K562 (cell line): ENCODE results near the gene CEP57. TPM values are rescaled to one million over a fixed set of nuclear protein-coding genes. Genes with fewer than 3 reads are reported as not detected.

Experiments used
- BHLHE40 ChIP-seq: IDR thresholded peaks from 2 replicates; pipeline ENCODE4 v1.6.1; 2011; ENCODE audit warnings: low read length, improper control_type of control experiment
- CBFA2T3 ChIP-seq: fragments of 450-650 bp; IDR thresholded peaks from 2 replicates; pipeline ENCODE4 v1.6.1; 2017
- CREBBP ChIP-seq: IDR thresholded peaks from one replicate; pipeline ENCODE4 v1.6.1; 2012; ENCODE audit warnings: low read depth, mild to moderate bottlenecking, control low read depth, inconsistent platforms, low read length
- ERF ChIP-seq: fragments of 450-650 bp; formaldehyde crosslinking; IDR thresholded peaks from 2 replicates; pipeline ENCODE4 v1.4.0; 2020; ENCODE audit warnings: mild to moderate bottlenecking, mixed read lengths
- HNRNPK ChIP-seq: fragments of 200-400 bp; formaldehyde crosslinking; IDR thresholded peaks from one replicate; pipeline ENCODE4 v1.6.1; 2018; ENCODE audit warnings: mild to moderate bottlenecking, low read depth, low read length; ENCODE audit not compliant: poor library complexity, severe bottlenecking
- MAFK ChIP-seq: IDR thresholded peaks from 2 replicates; pipeline ENCODE4 v1.6.1; 2011; ENCODE audit warnings: low read length, improper control_type of control experiment
- NCOA4 ChIP-seq: fragments of 450-650 bp; IDR thresholded peaks from 2 replicates; pipeline ENCODE4 v1.6.1; 2018; ENCODE audit warnings: mild to moderate bottlenecking; ENCODE audit not compliant: partially characterized antibody
- NFIC ChIP-seq: fragments of 450-650 bp; IDR thresholded peaks from 2 replicates; pipeline ENCODE4 v1.6.1; 2017; ENCODE audit warnings: mild to moderate bottlenecking, inconsistent platforms
- PHB ChIP-seq: fragments of 250-450 bp; sonication (Bioruptor Pico); IDR thresholded peaks from 2 replicates; pipeline ENCODE4 v1.5.0; 2021
- PHF20 ChIP-seq: fragments of 450-650 bp; IDR thresholded peaks from 2 replicates; pipeline ENCODE4 v1.6.1; 2018; ENCODE audit not compliant: partially characterized antibody
- RERE ChIP-seq: sonication (generic); formaldehyde crosslinking; IDR thresholded peaks from 2 replicates; pipeline ENCODE4 v1.8.0; 2023; ENCODE audit warnings: missing genetic modification reagents, mild to moderate bottlenecking, borderline replicate concordance
- SLC30A9 ChIP-seq: fragments of 250-450 bp; sonication (Bioruptor Pico); IDR thresholded peaks from 2 replicates; pipeline ENCODE4 v1.8.0; 2022; ENCODE audit warnings: mild to moderate bottlenecking, moderate library complexity
- SMAD3 ChIP-seq: fragments of 450-650 bp; formaldehyde crosslinking; conservative IDR thresholded peaks from 2 replicates; pipeline ENCODE4 v1.4.0; 2020; ENCODE audit warnings: mild to moderate bottlenecking
- SREBF2 ChIP-seq: sonication (generic); formaldehyde crosslinking; IDR thresholded peaks from 2 replicates; pipeline ENCODE4 v1.4.0; 2020; ENCODE audit warnings: mild to moderate bottlenecking, missing genetic modification reagents
- ZNF224 ChIP-seq: sonication (generic); formaldehyde crosslinking; IDR thresholded peaks from 2 replicates; pipeline ENCODE4 v1.8.0; 2022; ENCODE audit warnings: mild to moderate bottlenecking, missing genetic modification reagents
- ZNF263 ChIP-seq: sonication (generic); formaldehyde crosslinking; IDR thresholded peaks from 2 replicates; pipeline ENCODE4 v1.8.0; 2022; ENCODE audit warnings: mild to moderate bottlenecking, missing genetic modification reagents, borderline replicate concordance
- ZNF384 ChIP-seq: IDR thresholded peaks from 2 replicates; pipeline ENCODE4 v1.6.1; 2012; ENCODE audit warnings: low read depth, low read length, improper control_type of control experiment
- ZNF436 ChIP-seq: fragments of 250-450, 450-650 bp; sonication (Bioruptor Pico); formaldehyde crosslinking; IDR thresholded peaks from 2 replicates; pipeline ENCODE4 v1.7.0; 2020; ENCODE audit warnings: mild to moderate bottlenecking
- ZNF764 ChIP-seq: fragments of 250-450 bp; sonication (Bioruptor Pico); IDR thresholded peaks from 2 replicates; pipeline ENCODE4 v1.4.0; 2020; ENCODE audit warnings: low read depth, mild to moderate bottlenecking, moderate library complexity
- ZNF79 ChIP-seq: fragments of 250-450 bp; sonication (Bioruptor Pico); IDR thresholded peaks from 2 replicates; pipeline ENCODE4 v1.4.0; 2020; ENCODE audit warnings: low read depth, mild to moderate bottlenecking, moderate library complexity
- ZSCAN32 ChIP-seq: fragments of 450-650 bp; formaldehyde crosslinking; IDR thresholded peaks from 2 replicates; pipeline ENCODE4 v1.4.0; 2020; ENCODE audit warnings: mild to moderate bottlenecking, moderate library complexity
- polyA plus RNA-seq, 8 experiments: library from polyadenylated mRNA; depleted of rRNA in 4 of 8; stranded (reverse) in 5 of 8; unstranded in 3 of 8; fragments of >200 nt; fragmentation: Nextera tagmentation in 2 of 8; fragmentation: Illumina TruSeq in 1 of 8; extraction: Ambion mirVana in 2 of 8; extraction: Trizol in 1 of 8; gene quantifications; 2 replicates each; pipeline versions ENCODE4 v1.2.1 to v1.2.3, GENCODE V29; 2011 to 2014; ENCODE audit warnings: inconsistent platforms in 1 of 8, missing spikeins in 1 of 8
- total RNA-seq, 7 experiments: library from RNA; depleted of rRNA in 6 of 7; stranded (reverse); fragments of >200 nt in 6 of 7; fragmentation: Illumina TruSeq in 2 of 7; extraction: Trizol in 2 of 7; gene quantifications; 2 replicates each; pipeline versions ENCODE4 v1.2.1 to v1.2.3, GENCODE V29; 2011 to 2021; ENCODE audit warnings: low replicate concordance in 1 of 7
- TF ChIP-seq, protein P1 (sequence below), 2 experiments: IDR thresholded peaks; 2 replicates each; pipeline ENCODE4 v1.6.1; 2011; ENCODE audit warnings: borderline replicate concordance in 1 of 2, control low read depth in 1 of 2, low read depth in 1 of 2, low read length in 1 of 2, mild to moderate bottlenecking in 1 of 2, mixed read lengths in 1 of 2, moderate library complexity in 1 of 2; ENCODE audit not compliant: insufficient read depth in 1 of 2, insufficient read length in 1 of 2, poor library complexity in 1 of 2, severe bottlenecking in 1 of 2; ENCODE audit errors: extremely low read depth in 1 of 2

CEP57 gene
- total and polyA plus RNA-seq, 9 of the 15 experiments (the other 6 are each of a cell fraction or from before 2014, with no cell fraction given), result 25.1 to 88.1 (median 65.2) TPM

GRCh38 chr11:95789506-95790122 lies 684 bp upstream of the CEP57 start, which contains the start of gene FAM76B (continued):
- TF ChIP-seq, protein P1, sequence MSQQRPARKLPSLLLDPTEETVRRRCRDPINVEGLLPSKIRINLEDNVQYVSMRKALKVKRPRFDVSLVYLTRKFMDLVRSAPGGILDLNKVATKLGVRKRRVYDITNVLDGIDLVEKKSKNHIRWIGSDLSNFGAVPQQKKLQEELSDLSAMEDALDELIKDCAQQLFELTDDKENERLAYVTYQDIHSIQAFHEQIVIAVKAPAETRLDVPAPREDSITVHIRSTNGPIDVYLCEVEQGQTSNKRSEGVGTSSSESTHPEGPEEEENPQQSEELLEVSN (IDR thresholded peaks at IDR 0.05; ENCODE audit: borderline replicate concordance in 1 of 2, extremely low read depth in 1 of 2, insufficient read depth in 1 of 2, insufficient read length in 1 of 2, low read depth in 1 of 2, low read length in 1 of 2, poor library complexity in 1 of 2, severe bottlenecking in 1 of 2), result peak; percentile 53 to 58
- TF ChIP-seq MAFK, result no peak
- TF ChIP-seq ZNF764, result no peak
- TF ChIP-seq SLC30A9 (CRISPR knock-in tag), result no peak
- no peak for TF ChIP-seq ZSCAN32 (CRISPR knock-in tag)
- TF ChIP-seq PHB (CRISPR knock-in tag), result no peak
- TF ChIP-seq SMAD3 (CRISPR knock-in tag), result no peak
- TF ChIP-seq RERE (CRISPR knock-in tag), result no peak; the same call in 1 of the 2 replicates
- no peak for TF ChIP-seq ZNF79
- TF ChIP-seq BHLHE40, result peak; percentile 4; the same call in 1 of the 2 replicates
- peak; percentile 46 for TF ChIP-seq NFIC
- no peak for TF ChIP-seq ZNF224 (CRISPR knock-in tag)
- no peak for TF ChIP-seq ZNF436 (CRISPR knock-in tag)
- TF ChIP-seq CBFA2T3, result 0 out of 2 replicates have a peak, but pooled peaks have one; percentile 20
- peak; percentile 70; the same call in 1 of the 2 replicates for TF ChIP-seq ZNF263
- no peak for TF ChIP-seq HNRNPK
- TF ChIP-seq PHF20, result peak; percentile 93
- peak; percentile 37; the same call in 1 of the 2 replicates for TF ChIP-seq ZNF384
- TF ChIP-seq CREBBP, result no peak
- no peak for TF ChIP-seq ERF (CRISPR knock-in tag)
- no peak for TF ChIP-seq NCOA4
- TF ChIP-seq SREBF2 (CRISPR knock-in tag), result no peak
